Sigmoid colon (tissue), 4 donors: Measurements from ENCODE around the gene EFCAB8.

Source experiments
- POLR2A ChIP-seq, 2 donors: fragments of 450-650 bp; IDR thresholded peaks; one replicate each; pipeline ENCODE4 v1.6.1; 2016; ENCODE audit warnings: antibody characterized with exemption in 2 of 2, mild to moderate bottlenecking in 2 of 2, moderate library complexity in 2 of 2
- POLR2AphosphoS5 ChIP-seq, 4 donors: sonication (generic); formaldehyde crosslinking; IDR thresholded peaks; one replicate each; pipeline ENCODE4 v1.6.1; 2017; ENCODE audit warnings: antibody characterized with exemption in 4 of 4

DNA sequence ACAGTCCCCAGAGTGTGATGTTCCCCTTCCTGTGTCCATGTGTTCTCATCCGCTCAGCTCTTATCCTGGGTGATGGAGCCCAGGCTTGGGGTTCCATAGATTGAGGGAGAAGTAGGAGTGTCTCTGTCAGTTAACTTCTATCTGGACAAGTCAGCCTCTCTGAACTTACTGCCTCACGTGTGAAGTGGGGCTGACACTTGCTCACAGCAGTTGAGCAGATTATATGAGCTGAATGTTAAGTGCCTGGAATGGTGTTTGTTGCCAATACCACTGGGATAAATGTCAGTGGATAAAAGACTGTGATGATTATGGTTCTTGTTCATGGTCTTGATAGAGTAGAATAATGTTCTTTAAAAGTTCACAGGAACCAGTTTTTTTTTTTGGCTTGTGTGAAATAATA lies 17.1 kb upstream of the EFCAB8 start:
- TF ChIP-seq POLR2A (IDR thresholded peaks at IDR 0.05) (no peak), POLR2AphosphoS5 (IDR thresholded peaks at IDR 0.05) (no peak)
